Measurements from ENCODE around the gene ZSWIM9. TPM values are rescaled to one million over a fixed set of nuclear protein-coding genes. Genes with fewer than 3 reads are reported as not detected.

Gene ZSWIM9
- total and polyA plus RNA-seq, 2 donors (not counting 3 experiments of a cell fraction or from before 2014, with no cell fraction given), result 1.0 to 8.6 TPM

GRCh38 chr19:48230555-48231129 is 60.2 kb downstream of the ZSWIM9 start:
- no peak for FAIRE-seq
- dilution Hi-C loops (cut with MboI; ENCODE audit: extremely low pct_ligation_motif_present, low sequenced_read_pairs), result no loop called here
- Histone ChIP-seq H3K9me3 (replicated peaks; ENCODE audit: control insufficient read depth, insufficient read depth, low read length) (no peaks in the 10 kb centered on the region), H2AFZ (ENCODE audit: low read depth, low read length) (no peak overlapping the region), H3K4me2 (ENCODE audit: insufficient read depth, low read length) (no peak overlapping the region), H3K4me1 (ENCODE audit: control insufficient read depth, extremely low read depth, insufficient read depth, low read length) (no peaks in the 10 kb centered on the region), H3K36me3 (ENCODE audit: control insufficient read depth in 2 of 2, extremely low read depth in 1 of 2, insufficient read depth in 2 of 2, low read length in 2 of 2) (peaks cover 36 to 44% of the 10 kb centered on the region in 2 experiments), H3K9me1 (replicated peaks; ENCODE audit: control insufficient read depth, extremely low read depth, insufficient read depth, low read length) (no peaks in the 10 kb centered on the region), H3K9ac (replicated peaks; ENCODE audit: extremely low read depth, insufficient read depth, low read length) (no peak overlapping the region), H3K27me3 (ENCODE audit: control insufficient read depth in 2 of 2, insufficient read depth in 2 of 2, low read length in 2 of 2) (no peaks in the 10 kb centered on the region), H4K20me1 (replicated peaks; ENCODE audit: control insufficient read depth, extremely low read depth, insufficient read depth, low read length) (no peaks in the 10 kb centered on the region), H3K4me3 (replicated peaks in 1 of 3; ENCODE audit: insufficient read depth in 1 of 3, low read depth in 1 of 3, low read length in 3 of 3) (no peak overlapping the region), H3K79me2 (ENCODE audit: control insufficient read depth, insufficient read depth, low read length) (peaks cover 23% of the 10 kb centered on the region), H3K27ac (ENCODE audit: insufficient read depth, low read depth, low read length) (no peak overlapping the region)
- POLR2A ChIA-PET, result no interaction called here
- no peak for DNase-seq (ENCODE audit: low read depth, low spot score)
- CTCF ChIA-PET, result interaction anchor here (1.6 to 2.0 kb wide), 2 partner anchors 10 to 29 kb away, joined by 3 to 8 read pairs; no protein-coding TSS in a partner anchor
- intact Hi-C loops (cut with micrococcal nuclease), result no loop called here
- TF ChIP-seq MAX (IDR thresholded peaks at IDR 0.05; ENCODE audit: insufficient read depth, insufficient read length) (no peak), JUN (IDR thresholded peaks at IDR 0.05; ENCODE audit: borderline replicate concordance, insufficient read depth, insufficient read length, low read depth) (no peak), POLR2AphosphoS5 (IDR thresholded peaks at IDR 0.05; ENCODE audit: insufficient read depth, low read depth, low read length) (no peak), POLR2A (IDR thresholded peaks at IDR 0.05; ENCODE audit: low read depth, low read length) (no peak), CTCF (IDR thresholded peaks at IDR 0.05; ENCODE audit: extremely low read depth in 1 of 2, insufficient read depth in 1 of 2, low read depth in 1 of 2, low read length in 2 of 2) (no peak), GATA2 (IDR thresholded peaks at IDR 0.05; ENCODE audit: insufficient read depth, insufficient read length, low read depth, low read length) (no peak), FOS (IDR thresholded peaks at IDR 0.05; ENCODE audit: borderline replicate concordance, insufficient read depth, low read length) (no peak), EZH2 (IDR thresholded peaks at IDR 0.05; ENCODE audit: borderline replicate concordance, low read depth, low read length, severe bottlenecking) (no peak), MYC (IDR thresholded peaks at IDR 0.05; ENCODE audit: low read depth, low read length) (no peak)
- no TSS peak for BruUV-seq (replicated peaks)

All from endothelial cell of umbilical vein (primary cell).